Gastroesophageal sphincter (tissue), 3 donors: Measurements from ENCODE around the gene DNAJC4.

Experiments
- CTCF ChIP-seq, 4 experiments: fragments of 200-600 bp in 2 of 4; fragments of 450-650 bp in 2 of 4; sonication (generic) in 1 of 4; IDR thresholded peaks; one replicate each; pipeline ENCODE4 v1.5.1; 2017 to 2019; ENCODE audit warnings: antibody characterized with exemption in 4 of 4, mild to moderate bottlenecking in 2 of 4, moderate library complexity in 2 of 4
- POLR2A ChIP-seq, 2 donors: fragments of 450-650 bp; IDR thresholded peaks; one replicate each; pipeline ENCODE4 v1.6.1; 2017; ENCODE audit warnings: antibody characterized with exemption in 2 of 2, mild to moderate bottlenecking in 2 of 2, moderate library complexity in 1 of 2

DNA sequence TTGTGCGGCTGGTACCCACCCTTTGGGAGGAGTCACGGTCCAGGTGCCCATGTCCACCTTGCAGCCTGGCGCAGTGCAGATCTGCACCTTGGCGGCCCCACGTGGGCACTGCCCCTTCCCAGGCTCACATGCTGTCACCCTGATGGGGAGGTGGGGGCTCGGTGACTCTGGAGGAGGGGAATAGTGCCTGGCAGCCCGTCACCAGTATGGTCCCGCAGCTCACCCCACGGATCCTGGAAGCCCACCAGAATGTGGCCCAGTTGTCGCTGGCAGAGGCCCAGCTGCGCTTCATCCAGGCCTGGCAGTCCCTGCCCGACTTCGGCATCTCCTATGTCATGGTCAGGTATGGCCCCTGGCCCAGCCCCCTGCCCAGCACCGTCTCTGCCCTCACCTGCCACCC is 9.6 kb upstream of the DNAJC4 start:
- TF ChIP-seq CTCF (IDR thresholded peaks at IDR 0.05) (no peak), POLR2A (IDR thresholded peaks at IDR 0.05) (no peak)
